CD4-positive, alpha-beta T cell treated with Interleukin-12 subunit alpha and Interleukin-12 subunit beta, for 1 hour (primary cell): ENCODE measurements around the gene CCDC187.

Experiments
- DNase-seq: peaks from one replicate; pipeline ENCODE4 v3.0.0-alpha.2; 2020

Gene CCDC187

GRCh38 chr9:136296434-136297015 lies 7.4 kb downstream of the CCDC187 start:
- no peak for DNase-seq

GRCh38 chr9:136295542-136296433 lies 8.1 kb downstream of the CCDC187 start:
- no peak for DNase-seq

- no peak for DNase-seq
Observed at GRCh38 chr9:136295055-136295454, 8.8 kb downstream of the CCDC187 start.

GRCh38 chr9:136294437-136294836 lies 9.5 kb downstream of the CCDC187 start:
- DNase-seq = no peak

GRCh38 chr9:136293476-136294077 lies 10.3 kb downstream of the CCDC187 start:
- DNase-seq = no peak

- DNase-seq = no peak
Observed at GRCh38 chr9:136292591-136293448, 11.1 kb downstream of the CCDC187 start.

GRCh38 chr9:136292026-136292538 lies 11.8 kb downstream of the CCDC187 start:
- no peak for DNase-seq

GRCh38 chr9:136291306-136292025 lies 12.4 kb downstream of the CCDC187 start:
- no peak for DNase-seq

- DNase-seq = no peak
Observed at GRCh38 chr9:136290508-136291000, 13.3 kb downstream of the CCDC187 start.

- DNase-seq = no peak
Observed at GRCh38 chr9:136289651-136290507, 14.0 kb downstream of the CCDC187 start.

GRCh38 chr9:136287960-136288753 lies 15.7 kb downstream of the CCDC187 start:
- no peak for DNase-seq

GRCh38 chr9:136286987-136287379 lies 16.9 kb downstream of the CCDC187 start:
- DNase-seq = no peak

- no peak for DNase-seq
Observed at GRCh38 chr9:136286359-136286986, 17.4 kb downstream of the CCDC187 start.

GRCh38 chr9:136285501-136286358 lies 18.2 kb downstream of the CCDC187 start:
- DNase-seq = no peak

GRCh38 chr9:136284951-136285350 lies 18.9 kb downstream of the CCDC187 start:
- DNase-seq = no peak

GRCh38 chr9:136284311-136284710 lies 19.6 kb downstream of the CCDC187 start:
- DNase-seq = no peak

- DNase-seq = peak; percentile 75
Observed at GRCh38 chr9:136283291-136284235, 20.3 kb downstream of the CCDC187 start.
